D341Med (cell line): ENCODE results near the gene SNX25.

ENCODE experiments used
- DNase-seq: peaks from one replicate; pipeline ENCODE4 v3.0.0; 2012; ENCODE audit warnings: low spot score

Gene SNX25

DNA sequence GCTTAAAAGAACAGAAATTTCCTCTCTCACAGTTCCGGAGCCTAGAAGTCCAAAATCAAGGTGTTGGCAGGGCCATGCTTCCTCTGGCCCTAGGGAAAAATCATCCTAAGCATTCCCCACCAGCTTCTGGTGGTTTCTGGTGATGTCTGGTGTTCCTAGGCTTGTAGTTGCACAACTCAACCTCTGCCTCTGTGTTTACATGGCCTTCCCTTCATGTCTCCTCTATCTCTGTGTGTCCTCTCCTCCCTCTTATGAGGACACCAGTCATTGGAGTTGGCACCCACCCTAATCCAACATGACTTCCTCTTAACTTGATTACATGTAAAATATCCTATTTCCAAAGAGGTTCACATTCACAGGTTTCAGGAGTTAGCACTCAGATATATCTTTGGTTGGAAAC is 170.9 kb downstream of the SNX25 start:
- DNase-seq: no peak

DNA sequence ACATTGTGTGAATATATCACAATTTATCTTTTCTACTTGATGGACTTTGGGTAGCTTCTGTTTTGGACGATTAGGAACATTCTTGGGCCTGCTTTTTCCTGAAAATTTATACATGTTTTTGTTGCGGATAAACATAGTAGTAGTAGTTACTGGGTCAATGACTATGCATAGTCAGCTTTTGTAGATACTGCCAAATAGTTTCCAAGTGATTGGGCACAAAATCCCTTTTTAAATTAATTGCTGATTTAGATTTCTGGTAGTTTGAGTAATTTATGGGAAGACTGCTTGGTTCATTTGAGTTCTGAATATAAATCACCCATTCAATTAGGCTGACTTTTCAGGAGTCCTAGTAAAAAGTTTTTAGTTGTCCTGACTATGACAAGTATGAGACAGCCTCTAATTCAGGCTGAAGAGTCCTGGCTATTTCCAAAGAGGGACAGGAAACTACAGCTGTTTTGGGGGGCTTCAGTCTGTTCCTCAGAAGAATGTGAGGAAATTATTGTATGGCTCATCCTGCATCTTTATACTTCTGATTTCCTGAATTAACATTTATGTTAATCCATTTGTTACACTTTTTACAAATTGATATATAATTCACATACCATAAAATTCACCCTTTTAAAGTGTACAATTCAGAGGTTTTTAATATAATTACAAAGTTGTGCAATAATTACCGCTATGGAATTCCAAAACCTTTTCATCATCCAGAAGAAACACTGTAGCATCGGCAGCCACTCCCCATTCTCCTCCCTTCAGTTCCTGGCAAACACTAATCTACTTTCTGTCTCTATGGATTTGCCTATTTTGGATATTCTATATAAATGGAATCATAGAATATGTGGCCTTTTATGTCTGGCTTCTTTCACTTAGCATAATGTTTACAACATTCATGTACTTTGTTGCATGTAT is 172.1 kb downstream of the SNX25 start:
- no peak for DNase-seq

GRCh38 chr4:185382754-185383153 is 173.4 kb downstream of the SNX25 start:
- no peak for DNase-seq

DNA sequence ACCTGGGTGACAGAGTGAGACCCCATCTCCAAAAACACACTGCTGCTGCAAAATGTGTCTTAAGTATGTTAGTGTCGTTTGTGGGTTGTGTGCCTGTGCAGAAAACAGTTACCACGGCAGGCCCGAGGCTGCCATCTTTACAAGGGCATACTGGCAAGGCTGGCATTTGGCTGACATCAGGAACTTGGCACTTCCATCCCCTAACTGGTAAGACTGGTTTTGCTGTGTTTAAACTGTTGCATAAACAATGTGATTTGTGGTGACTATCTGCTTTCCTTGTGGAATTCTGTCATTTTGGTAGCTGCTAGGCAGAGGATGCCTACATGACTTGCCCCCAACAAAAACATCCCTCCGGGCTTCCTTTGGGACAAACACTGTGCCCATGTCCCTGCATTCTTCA is 174.1 kb downstream of the SNX25 start:
- DNase-seq: no peak

- DNase-seq: no peak
Measured at GRCh38 chr4:185384061-185384460, 174.7 kb downstream of the SNX25 start.

GRCh38 chr4:185384930-185385331 is 175.5 kb downstream of the SNX25 start:
- DNase-seq: no peak

DNA sequence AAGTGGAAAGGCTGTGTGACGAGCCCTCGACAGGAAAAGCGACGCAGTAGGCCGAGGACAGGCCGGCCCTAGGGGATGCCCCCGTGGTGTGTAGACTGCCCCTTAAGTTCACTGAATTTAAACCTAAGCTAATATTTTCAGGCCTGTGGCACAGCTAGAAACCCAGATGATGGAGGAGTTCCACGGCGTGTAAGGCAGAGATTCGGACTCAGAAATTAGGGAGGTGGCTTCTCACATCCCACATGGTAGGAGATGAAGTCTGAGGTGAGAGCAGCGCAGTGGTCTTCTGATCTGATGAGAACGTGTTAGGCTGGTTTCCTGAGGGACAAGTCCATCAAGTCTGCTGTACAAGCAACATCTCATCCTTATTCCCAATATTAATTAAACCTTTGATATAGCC is 178.6 kb downstream of the SNX25 start:
- no peak for DNase-seq

- DNase-seq: no peak
Measured at GRCh38 chr4:185390941-185391340, 181.5 kb downstream of the SNX25 start.

DNA sequence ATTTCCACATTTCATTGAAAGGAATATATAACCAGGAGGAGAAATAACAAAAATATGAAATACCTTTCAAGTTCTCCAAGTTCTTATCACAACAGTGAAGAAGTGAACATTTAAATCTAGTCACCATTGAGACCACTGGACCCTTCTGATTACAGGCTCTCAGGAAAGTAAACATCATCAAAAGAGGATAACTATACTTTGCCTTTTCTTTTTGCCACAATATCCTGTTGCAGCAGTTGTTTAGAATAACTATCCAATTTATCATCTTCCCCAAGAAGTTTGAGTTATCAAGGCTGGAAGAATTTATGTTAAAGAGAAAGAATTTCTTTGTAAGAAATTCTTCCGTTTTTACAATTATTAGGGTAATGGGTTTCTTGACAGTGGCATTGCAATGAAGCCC is 182.8 kb downstream of the SNX25 start:
- DNase-seq: no peak

- DNase-seq: no peak
Measured at GRCh38 chr4:185394568-185395237, 185.3 kb downstream of the SNX25 start.

GRCh38 chr4:185395238-185395955 is 186.0 kb downstream of the SNX25 start, which contains the start of gene LRP2BP:
TSS of gene LRP2BP (minus strand) at chr4:185395924. CDS start at chr4:185378186, 17,738 bp downstream.
- DNase-seq: no peak

DNA sequence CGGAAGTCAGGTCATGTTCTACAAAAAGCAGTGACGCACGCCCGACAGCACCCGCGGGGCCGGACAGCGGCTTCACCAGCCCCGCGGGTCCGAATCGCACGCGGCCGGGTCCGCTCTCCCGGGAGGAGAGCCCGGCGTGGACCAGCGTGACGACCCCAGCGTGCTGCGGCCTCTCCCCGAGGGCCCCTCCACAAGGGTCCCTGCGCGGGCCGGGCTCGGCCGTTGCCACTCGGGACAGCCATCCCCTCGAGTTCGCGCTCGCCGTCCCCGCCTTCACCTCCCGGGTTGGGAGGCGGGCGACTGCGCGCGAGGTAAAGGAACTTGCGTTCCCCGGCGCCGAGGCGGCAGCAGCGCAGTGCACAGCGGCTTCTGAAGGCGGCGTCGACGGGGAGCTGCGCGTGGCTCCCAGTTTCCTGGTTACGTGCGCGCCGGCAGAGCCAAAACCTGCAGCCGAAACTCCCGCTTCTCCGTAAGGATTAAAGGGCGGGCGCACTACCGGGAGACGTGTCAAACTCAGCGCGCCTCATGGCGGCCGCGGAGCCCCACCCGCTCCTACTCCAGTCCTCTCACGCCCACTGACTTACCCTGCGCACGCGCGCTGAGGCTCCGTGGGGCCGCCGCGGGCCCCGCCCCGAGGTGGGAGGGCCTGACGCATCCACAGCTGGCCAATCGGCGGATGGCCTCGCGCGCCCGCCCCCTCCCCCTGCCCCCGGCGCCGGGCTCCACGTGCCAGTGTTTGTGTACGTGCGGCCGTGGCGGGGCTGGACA is 186.7 kb downstream of the SNX25 start:
- DNase-seq: peak; percentile 100

DNA sequence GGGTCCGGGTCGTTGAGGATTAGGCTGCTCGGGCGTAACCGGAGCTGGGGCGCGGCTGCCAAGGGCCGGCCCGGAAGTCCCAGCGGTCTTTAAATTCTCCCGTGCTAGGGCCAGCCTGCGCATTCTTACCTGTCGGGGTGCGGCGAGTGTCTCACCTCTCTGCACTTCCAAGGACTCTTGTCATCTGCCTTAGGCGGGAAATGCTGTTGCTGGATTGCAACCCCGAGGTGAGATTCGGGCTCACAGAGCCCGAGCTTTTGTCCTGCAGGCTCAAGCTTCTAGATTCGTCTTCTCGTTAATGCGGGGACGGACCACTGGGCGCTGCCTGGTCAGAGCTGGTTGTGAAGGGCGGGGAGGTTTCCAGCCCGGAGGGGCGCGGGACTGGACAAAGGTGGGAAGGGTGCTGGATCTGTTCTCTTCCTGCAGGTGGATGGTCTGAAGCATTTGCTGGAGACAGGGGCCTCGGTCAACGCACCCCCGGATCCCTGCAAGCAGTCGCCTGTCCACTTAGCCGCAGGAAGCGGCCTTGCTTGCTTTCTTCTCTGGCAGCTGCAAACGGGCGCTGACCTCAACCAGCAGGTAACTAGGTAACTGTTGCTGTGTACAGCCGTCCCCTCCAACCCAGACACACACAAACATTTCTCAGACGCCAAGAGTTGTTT is 187.5 kb downstream of the SNX25 start, which contains the start of gene ANKRD37:
ANKRD37 (plus strand) TSS at position 118 of the 662 bp plus-strand sequence; CDS start at position 201, 83 bp downstream.
- DNase-seq: no peak

GRCh38 chr4:185398618-185399017 is 189.2 kb downstream of the SNX25 start:
- DNase-seq: no peak

GRCh38 chr4:185399466-185399865 is 190.1 kb downstream of the SNX25 start:
- DNase-seq: no peak

DNA sequence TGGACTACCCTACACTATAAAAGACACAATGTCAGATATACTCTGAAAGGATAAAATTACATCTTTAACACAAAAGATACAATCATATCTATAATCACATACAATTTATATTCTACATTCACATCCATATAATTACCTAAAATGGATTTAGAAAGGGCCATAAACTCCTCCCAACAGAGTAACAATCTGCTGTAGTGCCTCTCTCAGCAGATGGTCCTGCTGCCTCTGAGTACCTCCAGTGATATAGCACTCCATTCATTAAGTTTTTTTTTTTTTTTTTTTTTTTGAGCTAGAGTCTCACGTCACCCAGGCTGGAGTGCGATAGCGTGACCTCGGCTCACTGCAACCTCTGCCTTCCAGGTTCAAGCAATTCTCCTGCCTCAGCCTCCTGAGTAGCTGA is 194.6 kb downstream of the SNX25 start:
- DNase-seq: peak; percentile 60

DNA sequence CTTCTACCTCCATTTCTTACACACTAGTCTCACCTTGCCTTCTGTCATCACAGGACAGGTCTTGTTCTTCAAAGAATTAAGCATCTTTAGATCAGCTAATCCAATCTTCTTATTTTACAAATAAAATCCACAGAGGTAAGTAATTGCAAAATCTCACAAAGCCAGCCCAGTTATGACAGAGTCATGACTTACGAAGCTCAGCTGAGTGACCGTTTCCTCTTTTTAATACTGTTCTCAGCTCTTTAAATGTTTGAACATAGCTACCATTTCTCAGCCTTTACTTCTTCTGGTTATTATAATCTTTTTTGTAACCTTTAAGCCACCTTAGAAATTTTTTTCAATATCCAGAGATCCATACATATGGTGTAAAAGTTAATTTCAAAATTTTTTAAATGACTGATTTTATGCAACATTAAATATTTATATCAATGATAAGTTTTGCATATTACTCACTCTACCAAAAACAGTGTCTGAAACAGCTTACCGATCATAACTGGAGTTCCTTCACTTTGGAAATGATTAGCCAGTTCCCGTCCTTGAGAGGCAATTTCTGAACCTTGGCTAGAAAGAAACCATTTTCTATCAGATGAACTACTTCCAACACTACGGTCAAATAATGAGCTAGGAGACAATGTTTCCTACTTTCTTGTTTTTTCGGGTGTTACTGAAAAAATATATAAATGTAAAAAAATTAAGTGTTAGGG is 196.1 kb downstream of the SNX25 start:
- no peak for DNase-seq

- no peak for DNase-seq
Measured at GRCh38 chr4:185408432-185408831, 199.0 kb downstream of the SNX25 start.

GRCh38 chr4:185411849-185412248 is 202.5 kb downstream of the SNX25 start:
- DNase-seq: no peak

DNA sequence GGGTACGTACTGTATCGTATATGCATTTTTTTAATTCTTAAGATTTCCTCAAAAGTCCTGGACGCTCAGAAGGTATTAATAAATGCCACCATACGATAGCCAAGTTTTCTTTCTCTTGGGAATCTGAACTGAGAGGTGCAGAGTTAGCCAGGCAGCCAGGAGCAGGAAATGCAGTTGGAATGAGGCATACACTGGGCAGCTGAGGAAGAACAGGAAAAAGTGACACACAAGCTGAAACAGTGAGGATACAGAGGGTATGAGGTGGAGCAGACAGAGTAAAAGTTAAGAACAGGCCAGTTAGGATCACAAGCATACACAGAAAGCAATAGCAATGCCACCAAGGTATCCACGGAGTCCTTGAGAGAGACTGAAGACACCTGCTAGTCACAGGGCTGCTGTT is 203.0 kb downstream of the SNX25 start:
- no peak for DNase-seq
